Activated CD4-positive, alpha-beta T cell treated with anti-CD3 and anti-CD28 coated beads for 48 hours (primary cell): ENCODE data around the gene PANK4.

ENCODE experiments used
- DNase-seq: peaks from one replicate; pipeline ENCODE4 v3.0.0-alpha.2; 2020

Gene PANK4

GRCh38 chr1:2508751-2509150, 17.6 kb downstream of the PANK4 start:
- no peak for DNase-seq

GRCh38 chr1:2508180-2508579, 18.2 kb downstream of the PANK4 start:
- no peak for DNase-seq

- no peak for DNase-seq
These were observed 18.6 kb downstream of the PANK4 start for GRCh38 chr1:2507744-2508155.

DNA sequence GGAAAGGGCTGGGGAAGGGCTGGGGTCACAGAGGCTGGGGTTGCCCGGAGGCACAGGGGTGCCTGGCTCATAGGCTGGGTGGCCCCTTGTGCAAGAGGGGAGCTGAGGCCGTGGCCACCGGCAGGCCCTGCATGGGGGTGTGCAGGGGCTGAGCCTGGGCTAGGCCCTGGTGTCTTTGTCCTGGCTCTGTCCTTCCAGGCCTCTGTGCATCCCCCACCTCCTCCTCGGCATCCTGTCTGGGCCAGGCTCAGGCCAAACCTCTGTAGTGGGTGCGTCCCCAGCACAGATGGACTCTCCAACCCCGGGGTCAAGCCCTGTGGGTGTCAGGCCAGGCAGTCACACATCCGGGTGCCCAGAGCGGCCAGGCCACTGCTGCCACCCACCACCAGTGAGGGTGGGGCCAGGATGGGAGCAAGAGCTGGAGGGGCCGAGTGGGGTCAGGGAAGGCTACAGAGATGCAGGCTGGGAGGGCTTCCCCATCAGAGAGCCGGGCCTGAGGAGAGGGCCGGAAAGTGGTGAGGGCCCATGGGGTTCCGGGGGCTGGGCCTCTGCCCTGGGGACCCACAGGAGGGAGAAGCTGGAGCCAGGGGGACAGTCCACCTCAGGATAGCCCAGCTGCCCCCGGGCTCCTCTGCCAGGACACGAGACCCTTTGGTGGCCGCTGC, 19.4 kb downstream of the PANK4 start:
- DNase-seq = no peak

DNA sequence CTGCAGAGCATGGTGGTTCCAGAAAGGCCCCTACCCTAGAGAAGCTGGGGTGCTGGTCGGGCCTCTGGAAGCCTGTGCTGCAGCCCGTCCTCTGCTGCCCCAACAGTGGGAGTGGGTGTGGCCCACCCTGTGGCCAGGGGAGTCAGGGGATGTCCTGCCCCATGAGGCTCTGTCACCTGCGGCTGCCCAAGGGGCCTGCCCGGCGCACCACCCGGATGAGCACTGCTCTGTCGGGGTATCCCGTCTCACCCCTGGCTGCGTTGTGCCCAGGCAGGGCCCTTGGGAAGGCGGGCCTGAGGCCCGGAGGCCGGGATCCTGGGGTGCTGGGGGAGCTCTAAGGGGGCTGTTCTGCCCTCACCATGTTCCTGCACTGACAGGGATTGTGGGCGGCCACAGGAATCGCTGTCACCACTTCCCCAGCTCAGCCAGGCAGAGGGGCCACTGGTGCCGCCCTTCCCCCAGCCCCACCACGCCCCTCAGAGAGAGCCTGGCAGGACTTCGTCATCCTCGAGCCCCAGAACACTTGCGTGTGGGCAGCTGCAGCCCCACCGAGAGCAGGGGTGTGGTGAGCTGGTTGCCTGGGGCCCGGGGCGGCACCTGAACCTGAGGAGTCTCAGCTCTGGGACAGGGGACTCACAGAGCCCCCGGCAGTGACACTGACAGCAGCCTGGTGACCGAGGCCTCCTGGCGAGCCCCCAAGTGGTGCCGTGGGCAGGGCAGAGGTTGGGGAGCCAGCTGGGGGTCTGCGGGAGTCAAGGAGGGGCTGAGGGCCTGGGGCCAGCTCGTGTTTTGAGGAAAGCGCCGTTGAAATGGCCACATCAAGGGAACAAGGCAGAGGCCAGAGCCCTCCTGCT, 20.2 kb downstream of the PANK4 start:
- no peak for DNase-seq

- DNase-seq = no peak
These were observed 20.9 kb downstream of the PANK4 start for GRCh38 chr1:2505461-2505994.

DNA sequence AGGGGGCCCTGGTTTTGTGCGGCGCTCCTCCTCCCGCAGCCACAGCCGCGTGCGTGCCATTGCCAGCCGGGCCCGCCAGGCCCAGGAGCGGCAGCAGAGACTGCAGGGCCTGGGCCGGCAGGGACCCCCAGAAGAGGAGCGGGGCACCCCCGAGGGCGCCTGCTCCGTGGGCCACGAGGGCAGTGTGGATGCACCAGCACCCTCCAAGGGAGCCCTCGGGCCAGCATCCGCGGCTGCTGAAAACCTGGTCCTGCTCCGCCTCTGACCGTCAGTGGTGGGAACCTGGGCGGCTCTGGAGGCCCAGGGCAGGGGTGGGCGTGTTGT, 21.5 kb downstream of the PANK4 start:
- no peak for DNase-seq

DNA sequence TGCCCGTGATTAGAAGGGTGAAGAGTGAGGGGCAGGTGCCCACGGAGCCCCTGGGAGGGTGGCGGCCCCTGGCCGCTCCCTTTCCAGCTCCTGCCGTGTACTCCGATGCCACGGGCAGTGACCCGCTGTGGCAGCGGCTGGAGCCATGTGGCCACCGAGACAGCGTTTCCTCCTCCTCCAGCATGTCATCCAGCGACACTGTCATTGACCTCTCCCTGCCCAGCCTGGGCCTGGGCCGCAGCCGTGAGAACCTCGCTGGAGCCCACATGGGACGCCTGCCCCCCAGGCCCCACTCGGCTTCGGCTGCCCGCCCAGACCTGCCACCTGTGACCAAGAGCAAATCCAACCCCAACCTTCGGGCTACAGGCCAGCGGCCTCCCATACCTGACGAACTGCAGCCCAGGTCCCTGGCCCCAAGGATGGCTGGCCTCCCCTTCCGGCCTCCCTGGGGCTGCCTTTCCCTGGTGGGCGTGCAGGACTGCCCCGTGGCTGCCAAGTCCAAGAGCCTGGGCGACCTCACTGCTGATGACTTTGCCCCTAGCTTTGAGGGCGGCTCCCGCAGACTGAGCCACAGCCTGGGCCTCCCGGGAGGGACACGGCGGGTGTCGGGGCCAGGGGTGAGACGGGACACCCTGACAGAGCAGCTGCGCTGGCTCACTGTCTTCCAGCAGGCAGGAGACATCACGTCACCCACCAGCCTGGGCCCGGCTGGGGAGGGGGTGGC, 22.0 kb downstream of the PANK4 start:
- no peak for DNase-seq

DNA sequence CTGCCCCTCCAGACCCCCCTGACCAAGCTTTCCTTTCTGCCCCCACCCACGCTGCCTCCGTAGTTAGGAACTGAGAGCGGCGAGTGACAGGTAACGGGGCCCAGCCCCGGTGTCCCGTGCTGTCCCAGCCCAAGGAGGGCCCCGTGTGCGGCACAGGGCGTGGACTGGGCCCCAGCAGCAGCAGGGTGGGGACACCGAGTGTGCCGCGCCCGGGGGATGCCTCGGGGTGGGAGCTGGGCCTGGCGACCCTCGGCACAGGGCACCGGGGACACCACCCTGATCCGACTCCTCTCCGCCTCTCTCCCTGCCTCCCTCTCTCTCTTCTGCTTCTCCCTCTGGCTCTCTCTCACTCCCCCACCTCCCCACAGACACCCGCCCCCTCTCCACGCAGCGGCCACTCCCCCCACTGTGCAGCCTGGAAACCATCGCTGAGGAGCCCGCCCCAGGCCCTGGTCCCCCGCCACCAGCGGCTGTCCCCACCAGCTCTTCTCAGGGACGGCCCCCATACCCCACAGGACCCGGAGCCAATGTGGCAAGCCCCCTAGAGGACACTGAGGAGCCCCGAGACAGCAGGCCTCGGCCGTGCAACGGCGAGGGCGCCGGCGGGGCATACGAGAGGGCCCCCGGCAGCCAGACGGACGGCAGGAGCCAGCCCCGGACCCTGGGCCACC, 22.7 kb downstream of the PANK4 start:
- no peak for DNase-seq

- no peak for DNase-seq
These were observed 23.5 kb downstream of the PANK4 start for GRCh38 chr1:2502661-2503553.

DNA sequence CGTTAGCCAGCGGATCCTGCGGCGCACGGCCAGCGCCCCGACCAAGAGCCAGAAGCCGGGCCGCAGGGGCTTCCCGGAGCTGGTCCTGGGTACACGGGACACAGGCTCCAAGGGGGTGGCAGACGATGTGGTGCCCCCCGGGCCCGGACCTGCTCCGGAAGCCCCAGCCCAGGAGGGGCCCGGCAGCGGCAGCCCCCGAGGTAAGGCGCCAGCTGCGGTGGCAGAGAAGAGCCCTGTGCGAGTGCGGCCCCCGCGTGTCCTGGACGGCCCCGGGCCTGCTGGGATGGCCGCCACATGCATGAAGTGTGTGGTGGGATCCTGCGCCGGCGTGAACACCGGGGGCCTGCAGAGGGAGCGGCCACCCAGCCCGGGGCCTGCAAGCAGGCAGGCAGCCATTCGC, 24.2 kb downstream of the PANK4 start:
- no peak for DNase-seq

GRCh38 chr1:2501820-2502119, 24.6 kb downstream of the PANK4 start:
- no peak for DNase-seq

DNA sequence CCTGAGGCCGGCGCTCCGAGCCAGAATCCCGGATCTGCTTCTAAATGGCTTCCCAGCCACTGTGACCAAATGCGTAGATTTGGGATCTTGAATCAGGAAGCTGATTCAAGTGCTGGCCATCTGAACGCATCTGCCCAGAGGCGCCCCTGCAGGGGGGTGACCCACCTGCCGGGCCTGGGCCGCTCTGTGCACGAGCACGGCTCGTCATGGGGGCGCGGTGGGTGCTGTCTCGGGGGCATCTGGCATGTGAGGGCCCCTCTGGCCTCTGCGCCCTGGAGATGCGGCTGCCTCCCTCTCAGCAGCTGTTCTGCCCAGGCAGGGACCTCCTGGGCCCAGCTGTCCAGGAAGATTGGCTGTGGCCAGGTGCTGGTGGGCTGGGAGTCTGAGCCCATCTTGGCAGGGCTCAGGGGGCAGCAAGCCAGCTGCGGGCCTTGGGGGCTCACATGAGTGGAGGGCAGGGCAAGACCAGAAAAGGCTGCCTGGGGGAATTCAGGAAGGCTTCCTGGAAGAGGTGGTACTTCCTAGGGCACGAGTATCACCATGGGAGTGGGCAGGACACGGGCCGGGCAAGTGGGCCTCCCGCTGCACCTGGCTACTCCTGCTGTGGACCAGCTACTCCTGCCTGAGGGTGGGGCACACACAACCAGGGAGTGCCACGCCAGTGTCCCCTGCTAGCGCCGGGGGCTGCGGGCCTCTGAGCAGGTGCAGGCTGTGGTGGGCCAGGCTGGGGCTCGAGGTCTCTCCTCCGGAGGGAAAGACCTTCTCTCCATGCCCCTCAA, 25.2 kb downstream of the PANK4 start:
- DNase-seq = no peak

DNA sequence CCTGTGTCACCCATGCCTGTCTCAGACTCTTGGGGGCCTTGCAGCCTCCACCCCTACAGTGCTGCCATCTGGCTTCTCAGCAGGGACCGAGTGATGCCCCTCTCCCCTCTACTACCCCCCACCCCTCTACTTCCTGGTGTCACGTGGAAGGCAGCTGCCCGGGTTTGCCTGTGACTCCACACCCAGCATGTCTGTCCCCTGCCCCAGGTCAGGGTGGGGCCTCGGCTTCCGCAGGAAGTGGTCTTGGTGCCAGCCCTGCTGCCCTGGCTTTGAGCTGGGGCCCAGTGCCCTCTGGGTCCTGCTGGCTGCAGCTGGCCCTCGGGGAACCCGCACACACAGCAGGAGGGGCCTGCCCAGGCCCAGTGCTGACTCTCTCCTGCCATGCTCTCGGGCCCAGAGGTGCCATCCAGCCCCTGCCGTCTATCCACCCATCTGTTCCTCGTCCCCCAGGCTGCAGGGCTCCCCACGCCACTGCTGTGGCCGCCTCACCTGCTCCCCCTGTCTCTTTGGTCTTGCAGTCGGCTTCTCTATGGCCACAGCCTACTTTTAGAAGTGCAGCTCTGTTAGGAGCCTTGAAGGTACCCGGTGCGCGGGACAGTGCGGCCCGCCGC, 26.3 kb downstream of the PANK4 start:
- no peak for DNase-seq

DNA sequence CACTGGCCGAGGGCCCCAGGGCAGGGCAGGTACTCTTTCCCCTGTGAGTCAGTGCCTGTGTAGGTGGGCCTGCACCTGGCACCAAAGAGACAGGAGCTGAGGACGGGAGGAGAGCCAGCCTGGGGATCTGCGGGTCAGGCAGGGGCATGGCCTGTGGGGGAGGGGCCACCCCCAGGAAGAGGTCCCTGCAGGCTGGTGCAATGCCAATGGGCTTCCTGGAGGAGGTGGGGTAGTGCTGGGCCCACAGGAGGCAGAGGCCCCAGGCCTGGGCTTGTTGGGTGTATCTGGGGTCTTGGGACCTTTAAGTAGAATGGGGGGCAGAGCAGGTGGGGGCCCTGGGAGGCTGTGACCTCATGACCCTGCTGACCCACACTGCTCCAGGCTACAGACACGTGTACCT, 27.1 kb downstream of the PANK4 start:
- no peak for DNase-seq

DNA sequence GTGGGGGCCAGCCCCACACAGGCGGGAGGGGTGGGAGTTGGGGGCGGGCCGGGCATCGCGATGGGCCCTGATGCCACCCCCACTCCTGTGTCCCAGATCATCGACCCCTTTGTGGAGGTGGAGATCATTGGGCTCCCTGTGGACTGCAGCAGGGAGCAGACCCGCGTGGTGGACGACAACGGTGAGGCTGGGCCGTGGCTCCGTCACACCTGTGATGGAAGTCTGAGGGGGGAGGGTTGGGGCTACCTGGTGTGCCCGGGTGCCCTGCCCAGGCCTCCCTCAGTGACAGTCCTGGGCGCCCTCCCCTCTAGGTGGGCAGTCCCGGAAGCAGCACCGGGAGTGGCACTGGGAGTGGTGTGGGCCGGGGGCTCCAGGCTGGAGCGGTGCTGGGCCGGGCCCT, 27.7 kb downstream of the PANK4 start:
- DNase-seq = no peak

- DNase-seq = no peak
These were observed 28.5 kb downstream of the PANK4 start for GRCh38 chr1:2497891-2498290.

- no peak for DNase-seq
These were observed 29.6 kb downstream of the PANK4 start for GRCh38 chr1:2496746-2497145.

- DNase-seq = no peak
These were observed 30.2 kb downstream of the PANK4 start for GRCh38 chr1:2496087-2496622.

DNA sequence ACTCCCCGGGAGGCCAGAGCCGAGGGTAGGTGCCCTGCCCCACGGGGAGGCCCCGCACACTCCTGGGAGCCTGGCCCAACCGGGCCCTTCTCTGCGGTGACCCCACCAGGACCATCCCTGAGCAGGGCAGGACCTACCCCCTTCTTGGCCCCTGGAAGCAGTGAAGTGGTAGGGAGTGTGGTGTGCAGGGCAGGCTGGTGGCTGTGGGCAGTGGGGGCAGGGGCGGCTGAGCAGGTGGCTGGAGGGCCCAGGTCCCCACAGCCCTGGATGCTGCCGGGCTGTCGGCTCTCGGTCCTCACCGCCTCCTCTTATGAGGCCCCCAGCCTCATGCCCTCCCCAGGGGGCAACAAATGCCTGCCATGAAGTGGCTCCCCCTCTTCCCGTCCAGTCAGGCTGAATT, 30.9 kb downstream of the PANK4 start:
- DNase-seq = no peak

DNA sequence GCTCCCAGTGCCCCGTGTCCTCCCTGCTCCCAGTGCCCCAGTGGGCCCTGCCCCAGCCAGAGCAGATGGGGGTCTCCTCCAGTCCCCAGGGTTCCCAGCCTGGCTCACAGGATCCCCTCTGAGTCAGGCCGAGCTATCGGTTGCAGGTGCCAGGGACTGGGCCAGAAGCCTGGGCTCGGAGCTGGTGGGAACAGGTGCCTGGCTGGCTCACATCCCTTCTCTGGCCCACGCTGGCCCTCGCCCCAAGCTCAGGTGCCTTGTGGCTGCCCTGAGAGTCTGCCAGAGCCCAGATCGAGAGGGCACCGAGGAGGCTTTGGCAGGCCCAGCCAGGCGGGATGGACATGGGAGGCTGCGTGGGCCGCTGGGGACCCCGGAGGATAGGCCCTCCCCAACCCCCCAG, 31.4 kb downstream of the PANK4 start:
- no peak for DNase-seq
